Measurements from ENCODE around the gene ELAVL2. TPM values are rescaled to one million over a fixed set of nuclear protein-coding genes. Genes with fewer than 3 reads are reported as not detected.
"Not testable (repeated sequence)": the region's sequence is repeated elsewhere in the genome, so short reads cannot be mapped to it uniquely, and the experiment has no call there.

Gene ELAVL2
- total RNA-seq, 1 experiment from 2014 or later: not detected

DNA sequence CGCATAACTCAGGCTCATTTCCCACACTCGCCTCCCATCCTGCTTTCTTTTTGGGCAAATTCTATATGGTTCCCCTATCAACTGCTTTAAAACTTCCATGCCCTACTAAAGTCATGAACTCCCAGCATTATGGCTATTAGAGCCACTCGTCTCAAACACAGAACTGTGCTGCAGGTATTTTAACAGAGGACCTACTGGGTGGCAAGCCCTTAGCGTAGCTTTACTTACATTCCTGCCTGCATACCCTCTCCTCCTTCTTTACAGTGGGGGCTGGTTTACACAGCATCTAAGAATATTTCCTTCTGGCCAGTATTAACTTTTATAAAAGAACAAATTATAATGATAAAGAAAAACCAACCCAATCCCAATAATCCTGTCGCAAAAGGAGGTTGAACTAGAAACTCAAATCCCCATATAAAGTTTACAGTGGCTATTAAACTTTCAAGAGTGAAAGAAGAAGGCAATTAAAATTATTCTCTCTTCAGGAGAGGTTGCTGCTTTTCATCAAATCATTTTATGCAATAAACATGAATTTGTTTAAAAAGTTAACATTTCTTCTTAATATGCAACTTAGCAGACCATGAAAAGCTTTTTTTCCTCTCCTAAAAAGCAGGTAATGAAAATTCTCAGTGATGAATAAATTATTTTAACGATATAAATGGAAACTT lies 100.6 kb downstream of the ELAVL2 start:
- Histone ChIP-seq H3K27me3 (ENCODE audit: control insufficient read depth, insufficient read depth, low read length) (no peaks in the 10 kb centered on the region), H3K36me3 (ENCODE audit: control insufficient read depth, insufficient read depth, low read length) (no peaks in the 10 kb centered on the region), H3K4me1 (ENCODE audit: control insufficient read depth, insufficient read depth, low read length) (no peaks in the 10 kb centered on the region), H3K9me3 (ENCODE audit: control insufficient read depth, insufficient read depth, low read depth, low read length) (no peaks in the 10 kb centered on the region), H3K4me3 (ENCODE audit: low read depth in 2 of 2, low read length in 2 of 2) (no peak overlapping the region), H3K27ac (ENCODE audit: low read length) (no peak overlapping the region)
- CTCF ChIA-PET: no interaction called here
- in situ Hi-C loops (cut with HindIII; ENCODE audit: low pct_unique_long_range_greater_than_20kb, low sequenced_read_pairs) (no loop called here), intact Hi-C loops (cut with micrococcal nuclease; ENCODE audit: unreplicated experiment) (no loop called here)
- POLR2A ChIA-PET: no interaction called here
- DNase-seq (ENCODE audit: low read depth, low spot score) (no peak), ATAC-seq (no peak)
- no peak for TF ChIP-seq POLR2AphosphoS5 (IDR thresholded peaks at IDR 0.05; ENCODE audit: low read depth, low read length)
- TF ChIP-seq, protein P1, sequence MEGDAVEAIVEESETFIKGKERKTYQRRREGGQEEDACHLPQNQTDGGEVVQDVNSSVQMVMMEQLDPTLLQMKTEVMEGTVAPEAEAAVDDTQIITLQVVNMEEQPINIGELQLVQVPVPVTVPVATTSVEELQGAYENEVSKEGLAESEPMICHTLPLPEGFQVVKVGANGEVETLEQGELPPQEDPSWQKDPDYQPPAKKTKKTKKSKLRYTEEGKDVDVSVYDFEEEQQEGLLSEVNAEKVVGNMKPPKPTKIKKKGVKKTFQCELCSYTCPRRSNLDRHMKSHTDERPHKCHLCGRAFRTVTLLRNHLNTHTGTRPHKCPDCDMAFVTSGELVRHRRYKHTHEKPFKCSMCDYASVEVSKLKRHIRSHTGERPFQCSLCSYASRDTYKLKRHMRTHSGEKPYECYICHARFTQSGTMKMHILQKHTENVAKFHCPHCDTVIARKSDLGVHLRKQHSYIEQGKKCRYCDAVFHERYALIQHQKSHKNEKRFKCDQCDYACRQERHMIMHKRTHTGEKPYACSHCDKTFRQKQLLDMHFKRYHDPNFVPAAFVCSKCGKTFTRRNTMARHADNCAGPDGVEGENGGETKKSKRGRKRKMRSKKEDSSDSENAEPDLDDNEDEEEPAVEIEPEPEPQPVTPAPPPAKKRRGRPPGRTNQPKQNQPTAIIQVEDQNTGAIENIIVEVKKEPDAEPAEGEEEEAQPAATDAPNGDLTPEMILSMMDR (IDR thresholded peaks at IDR 0.05): no peak
- TF ChIP-seq TCF7L2 (IDR thresholded peaks at IDR 0.05; ENCODE audit: low read depth, low read length): no peak
- no peak for TF ChIP-seq SIN3A (IDR thresholded peaks at IDR 0.05; ENCODE audit: borderline replicate concordance, insufficient read depth, low read depth, low read length)
- TF ChIP-seq, protein P2, sequence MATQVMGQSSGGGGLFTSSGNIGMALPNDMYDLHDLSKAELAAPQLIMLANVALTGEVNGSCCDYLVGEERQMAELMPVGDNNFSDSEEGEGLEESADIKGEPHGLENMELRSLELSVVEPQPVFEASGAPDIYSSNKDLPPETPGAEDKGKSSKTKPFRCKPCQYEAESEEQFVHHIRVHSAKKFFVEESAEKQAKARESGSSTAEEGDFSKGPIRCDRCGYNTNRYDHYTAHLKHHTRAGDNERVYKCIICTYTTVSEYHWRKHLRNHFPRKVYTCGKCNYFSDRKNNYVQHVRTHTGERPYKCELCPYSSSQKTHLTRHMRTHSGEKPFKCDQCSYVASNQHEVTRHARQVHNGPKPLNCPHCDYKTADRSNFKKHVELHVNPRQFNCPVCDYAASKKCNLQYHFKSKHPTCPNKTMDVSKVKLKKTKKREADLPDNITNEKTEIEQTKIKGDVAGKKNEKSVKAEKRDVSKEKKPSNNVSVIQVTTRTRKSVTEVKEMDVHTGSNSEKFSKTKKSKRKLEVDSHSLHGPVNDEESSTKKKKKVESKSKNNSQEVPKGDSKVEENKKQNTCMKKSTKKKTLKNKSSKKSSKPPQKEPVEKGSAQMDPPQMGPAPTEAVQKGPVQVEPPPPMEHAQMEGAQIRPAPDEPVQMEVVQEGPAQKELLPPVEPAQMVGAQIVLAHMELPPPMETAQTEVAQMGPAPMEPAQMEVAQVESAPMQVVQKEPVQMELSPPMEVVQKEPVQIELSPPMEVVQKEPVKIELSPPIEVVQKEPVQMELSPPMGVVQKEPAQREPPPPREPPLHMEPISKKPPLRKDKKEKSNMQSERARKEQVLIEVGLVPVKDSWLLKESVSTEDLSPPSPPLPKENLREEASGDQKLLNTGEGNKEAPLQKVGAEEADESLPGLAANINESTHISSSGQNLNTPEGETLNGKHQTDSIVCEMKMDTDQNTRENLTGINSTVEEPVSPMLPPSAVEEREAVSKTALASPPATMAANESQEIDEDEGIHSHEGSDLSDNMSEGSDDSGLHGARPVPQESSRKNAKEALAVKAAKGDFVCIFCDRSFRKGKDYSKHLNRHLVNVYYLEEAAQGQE (IDR thresholded peaks at IDR 0.05; ENCODE audit: insufficient read depth in 1 of 2, low read depth in 2 of 2, low read length in 1 of 2): no peak
- no TSS peak for BruUV-seq (replicated peaks)

DNA sequence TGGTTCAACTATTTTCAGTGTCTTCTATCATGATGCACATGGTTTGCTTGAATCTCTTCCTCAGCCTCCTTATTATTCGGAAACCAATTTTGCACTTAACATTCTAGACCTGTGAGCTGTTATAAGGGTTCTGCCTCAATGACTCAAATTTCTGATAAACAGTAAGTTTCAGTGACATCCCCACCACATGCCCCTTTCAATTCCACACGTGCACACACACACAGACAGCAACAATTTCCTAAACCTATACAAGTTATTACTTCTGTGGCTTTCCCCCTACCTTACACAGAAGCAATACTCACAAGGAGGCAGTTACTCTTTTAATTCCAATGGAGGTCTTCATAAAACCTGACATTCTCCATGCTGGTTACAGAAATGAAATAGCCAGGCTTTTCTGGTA lies 102.4 kb downstream of the ELAVL2 start:
- ChIA-PET CTCF (no interaction called here), POLR2A (no interaction called here)
- no peaks in the 10 kb centered on the region for H3K36me3 ChIP-seq (ENCODE audit: control insufficient read depth, insufficient read depth, low read length)
- TF ChIP-seq POLR2AphosphoS5 (IDR thresholded peaks at IDR 0.05; ENCODE audit: low read depth, low read length) (no peak), TCF7L2 (IDR thresholded peaks at IDR 0.05; ENCODE audit: low read depth, low read length) (no peak), SIN3A (IDR thresholded peaks at IDR 0.05; ENCODE audit: borderline replicate concordance, insufficient read depth, low read depth, low read length) (no peak)
- TF ChIP-seq, protein P2 (IDR thresholded peaks at IDR 0.05; ENCODE audit: insufficient read depth in 1 of 2, low read depth in 2 of 2, low read length in 1 of 2): no peak
- TF ChIP-seq, protein P1 (IDR thresholded peaks at IDR 0.05): no peak
- in situ Hi-C loops (cut with HindIII; ENCODE audit: low pct_unique_long_range_greater_than_20kb, low sequenced_read_pairs): no loop called here
- DNase-seq (ENCODE audit: low read depth, low spot score) (no peak), ATAC-seq (no peak)
- H3K9me3 ChIP-seq (ENCODE audit: control insufficient read depth, insufficient read depth, low read depth, low read length): no peaks in the 10 kb centered on the region
- no peak overlapping the region for H3K4me3 ChIP-seq (ENCODE audit: low read depth in 2 of 2, low read length in 2 of 2)
- no TSS peak for BruUV-seq (replicated peaks)
- no peak overlapping the region for H3K27ac ChIP-seq (ENCODE audit: low read length)
- H3K27me3 ChIP-seq (ENCODE audit: control insufficient read depth, insufficient read depth, low read length): no peaks in the 10 kb centered on the region
- H3K4me1 ChIP-seq (ENCODE audit: control insufficient read depth, insufficient read depth, low read length): no peaks in the 10 kb centered on the region
- intact Hi-C loops (cut with micrococcal nuclease; ENCODE audit: unreplicated experiment): no loop called here

DNA sequence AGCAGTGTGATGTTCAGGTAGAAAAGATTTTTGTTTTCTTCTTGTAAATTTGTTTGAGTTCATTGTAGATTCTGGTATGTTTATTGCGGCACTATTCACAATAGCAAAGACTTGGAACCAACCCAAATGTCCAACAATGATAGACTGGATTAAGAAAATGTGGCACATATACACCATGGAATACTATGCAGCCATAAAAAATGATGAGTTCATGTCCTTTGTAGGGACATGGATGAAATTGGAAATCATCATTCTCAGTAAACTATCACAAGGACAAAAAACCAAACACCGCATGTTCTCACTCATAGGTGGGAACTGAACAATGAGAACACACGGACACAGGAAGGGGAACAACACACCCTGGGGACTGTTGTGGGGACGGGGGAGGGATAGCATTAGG lies 103.0 kb downstream of the ELAVL2 start:
- H3K27me3 ChIP-seq (ENCODE audit: control insufficient read depth, insufficient read depth, low read length); CTCF ChIA-PET; intact Hi-C loops (cut with micrococcal nuclease; ENCODE audit: unreplicated experiment); BruUV-seq (replicated peaks); POLR2A ChIA-PET; ATAC-seq; H3K36me3 ChIP-seq (ENCODE audit: control insufficient read depth, insufficient read depth, low read length); H3K4me1 ChIP-seq (ENCODE audit: control insufficient read depth, insufficient read depth, low read length); in situ Hi-C loops (cut with HindIII; ENCODE audit: low pct_unique_long_range_greater_than_20kb, low sequenced_read_pairs); H3K9me3 ChIP-seq (ENCODE audit: control insufficient read depth, insufficient read depth, low read depth, low read length); H3K4me3 ChIP-seq (ENCODE audit: low read depth in 2 of 2, low read length in 2 of 2); DNase-seq (ENCODE audit: low read depth, low spot score); H3K27ac ChIP-seq (ENCODE audit: low read length): not testable (repeated sequence)

All from Panc1 (cell line).